Measurements from ENCODE around the gene KRT3.
A peak's percentile ranks its signal among the peaks of the same experiment; 100 is the strongest.
"Not testable (repeated sequence)": the region's sequence is repeated elsewhere in the genome, so short reads cannot be mapped to it uniquely, and the experiment has no call there.

KRT3 gene

GRCh38 chr12:52756281-52756960, 39.5 kb downstream of the KRT3 start:
- no peak for DNase-seq

- no peak for DNase-seq
Observed at GRCh38 chr12:52755533-52755932, 40.4 kb downstream of the KRT3 start.

- no peak for DNase-seq
Observed at GRCh38 chr12:52754135-52754534, 41.8 kb downstream of the KRT3 start.

GRCh38 chr12:52753283-52753682, 42.6 kb downstream of the KRT3 start:
- no peak for DNase-seq

- no peak for DNase-seq
Observed at GRCh38 chr12:52752516-52752915, 43.4 kb downstream of the KRT3 start.

- DNase-seq = no peak
Observed at GRCh38 chr12:52751795-52752194, 44.1 kb downstream of the KRT3 start.

- DNase-seq = not testable (repeated sequence)
Observed at GRCh38 chr12:52750532-52750931, 45.4 kb downstream of the KRT3 start.

- DNase-seq = no peak
Observed at GRCh38 chr12:52749827-52750226, 46.1 kb downstream of the KRT3 start.

- no peak for DNase-seq
Observed at GRCh38 chr12:52748578-52748977, 47.3 kb downstream of the KRT3 start.

GRCh38 chr12:52745554-52745953, 50.4 kb downstream of the KRT3 start:
- no peak for DNase-seq

- no peak for DNase-seq
Observed at GRCh38 chr12:52744493-52745156, 51.3 kb downstream of the KRT3 start.

GRCh38 chr12:52742822-52743457, 53.0 kb downstream of the KRT3 start:
- no peak for DNase-seq

- DNase-seq = no peak
Observed at GRCh38 chr12:52742196-52742580, 53.7 kb downstream of the KRT3 start.

GRCh38 chr12:52741375-52742195, 54.3 kb downstream of the KRT3 start:
- DNase-seq = peak; percentile 58 to 63

- no peak for DNase-seq
Observed at GRCh38 chr12:52740584-52740983, 55.3 kb downstream of the KRT3 start.

- DNase-seq = no peak
Observed at GRCh38 chr12:52739963-52740362, 56.0 kb downstream of the KRT3 start.

Measured in stimulated activated CD4-positive, alpha-beta T cell treated with anti-CD3 and anti-CD28 coated beads, Interleukin-2, amount 100 ng/mL, for 48 hours (primary cell).